Measurements from ENCODE around the gene AKAP13. TPM values are rescaled to one million over a fixed set of nuclear protein-coding genes. Genes with fewer than 3 reads are reported as not detected.

The AKAP13 gene
- total RNA-seq, 1 donor from 2014 or later = 114 TPM

GRCh38 chr15:85667491-85668424 lies 287.4 kb downstream of the AKAP13 start:
- no peak overlapping the region for H3K4me3 Mint-ChIP-seq (ENCODE audit: low read depth)
- no peak for TF ChIP-seq CTCF (IDR thresholded peaks at IDR 0.05; ENCODE audit: unreplicated experiment)
- no peak for DNase-seq (ENCODE audit: low spot score, unreplicated experiment)
- no peaks in the 10 kb centered on the region for H3K27me3 Mint-ChIP-seq
- H3K4me1 Mint-ChIP-seq (ENCODE audit: low read depth) = peaks cover 9% of the 10 kb centered on the region
- no peaks in the 10 kb centered on the region for H3K9me3 Mint-ChIP-seq (ENCODE audit: low read depth)
- peaks cover 39% of the 10 kb centered on the region for H3K36me3 Mint-ChIP-seq (ENCODE audit: insufficient read depth)
- H3K27ac Mint-ChIP-seq = peak overlapping the region; percentile 79

DNA sequence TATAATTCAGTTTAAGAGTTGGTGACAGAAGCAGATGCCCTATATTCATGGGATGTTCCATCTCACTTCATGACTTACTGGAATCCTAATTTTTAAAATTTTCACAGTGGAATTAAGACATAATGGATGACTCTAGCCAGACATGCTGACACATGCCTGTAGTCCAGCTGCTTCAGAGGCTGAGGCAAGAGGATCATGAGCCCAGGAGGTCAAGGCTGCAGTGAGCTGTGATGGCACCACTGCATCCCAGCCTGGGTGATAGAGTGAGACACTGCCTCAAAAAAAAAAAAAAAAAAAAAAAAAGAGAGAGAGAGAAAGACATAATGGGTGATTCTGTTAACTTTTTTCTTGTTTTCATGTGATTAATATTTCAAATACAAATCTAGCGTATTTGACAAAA lies 290.8 kb downstream of the AKAP13 start:
- Mint-ChIP-seq H3K27me3 (no peaks in the 10 kb centered on the region), H3K9me3 (ENCODE audit: low read depth) (no peaks in the 10 kb centered on the region), H3K36me3 (ENCODE audit: insufficient read depth) (peaks cover 19% of the 10 kb centered on the region), H3K4me3 (ENCODE audit: low read depth) (no peak overlapping the region), H3K27ac (no peak overlapping the region), H3K4me1 (ENCODE audit: low read depth) (peaks cover 12% of the 10 kb centered on the region)
- TF ChIP-seq CTCF (IDR thresholded peaks at IDR 0.05; ENCODE audit: unreplicated experiment) = no peak
- no peak for DNase-seq (ENCODE audit: low spot score, unreplicated experiment)

- H3K9me3 Mint-ChIP-seq (ENCODE audit: low read depth) = no peaks in the 10 kb centered on the region
- H3K36me3 Mint-ChIP-seq (ENCODE audit: insufficient read depth) = peaks cover 17% of the 10 kb centered on the region
- peaks cover 7% of the 10 kb centered on the region for H3K4me1 Mint-ChIP-seq (ENCODE audit: low read depth)
- no peak for DNase-seq (ENCODE audit: low spot score, unreplicated experiment)
- H3K27me3 Mint-ChIP-seq = no peaks in the 10 kb centered on the region
- H3K4me3 Mint-ChIP-seq (ENCODE audit: low read depth) = no peak overlapping the region
- no peak for TF ChIP-seq CTCF (IDR thresholded peaks at IDR 0.05; ENCODE audit: unreplicated experiment)
- H3K27ac Mint-ChIP-seq = no peak overlapping the region
Measured at GRCh38 chr15:85672332-85673084, 292.1 kb downstream of the AKAP13 start.

- no peaks in the 10 kb centered on the region for H3K9me3 Mint-ChIP-seq (ENCODE audit: low read depth)
- peaks cover 17% of the 10 kb centered on the region for H3K36me3 Mint-ChIP-seq (ENCODE audit: insufficient read depth)
- TF ChIP-seq CTCF (IDR thresholded peaks at IDR 0.05; ENCODE audit: unreplicated experiment) = no peak
- DNase-seq (ENCODE audit: low spot score, unreplicated experiment) = no peak
- H3K27me3 Mint-ChIP-seq = no peaks in the 10 kb centered on the region
- no peak overlapping the region for H3K4me3 Mint-ChIP-seq (ENCODE audit: low read depth)
- peaks cover 2% of the 10 kb centered on the region for H3K4me1 Mint-ChIP-seq (ENCODE audit: low read depth)
- H3K27ac Mint-ChIP-seq = no peak overlapping the region
Measured at GRCh38 chr15:85673326-85673725, 292.9 kb downstream of the AKAP13 start.

GRCh38 chr15:85676342-85677098 lies 296.1 kb downstream of the AKAP13 start:
- Mint-ChIP-seq H3K4me3 (ENCODE audit: low read depth) (no peak overlapping the region), H3K27ac (peak overlapping the region; percentile 46), H3K36me3 (ENCODE audit: insufficient read depth) (peaks cover 11% of the 10 kb centered on the region), H3K27me3 (no peaks in the 10 kb centered on the region), H3K4me1 (ENCODE audit: low read depth) (peaks cover 2% of the 10 kb centered on the region), H3K9me3 (ENCODE audit: low read depth) (no peaks in the 10 kb centered on the region)
- DNase-seq (ENCODE audit: low spot score, unreplicated experiment) = no peak
- TF ChIP-seq CTCF (IDR thresholded peaks at IDR 0.05; ENCODE audit: unreplicated experiment) = no peak

Measured in progenitor cell of endocrine pancreas (in vitro differentiated cells).